ENCODE data around the gene NKAPD1. TPM values are rescaled to one million over a fixed set of nuclear protein-coding genes. Genes with fewer than 3 reads are reported as not detected.

NKAPD1 gene
- total and polyA plus RNA-seq, 10 of the 15 experiments (the other 5 are each of a cell fraction or from before 2014, with no cell fraction given) = 9.6 to 43.3 (median 19.2) TPM

DNA sequence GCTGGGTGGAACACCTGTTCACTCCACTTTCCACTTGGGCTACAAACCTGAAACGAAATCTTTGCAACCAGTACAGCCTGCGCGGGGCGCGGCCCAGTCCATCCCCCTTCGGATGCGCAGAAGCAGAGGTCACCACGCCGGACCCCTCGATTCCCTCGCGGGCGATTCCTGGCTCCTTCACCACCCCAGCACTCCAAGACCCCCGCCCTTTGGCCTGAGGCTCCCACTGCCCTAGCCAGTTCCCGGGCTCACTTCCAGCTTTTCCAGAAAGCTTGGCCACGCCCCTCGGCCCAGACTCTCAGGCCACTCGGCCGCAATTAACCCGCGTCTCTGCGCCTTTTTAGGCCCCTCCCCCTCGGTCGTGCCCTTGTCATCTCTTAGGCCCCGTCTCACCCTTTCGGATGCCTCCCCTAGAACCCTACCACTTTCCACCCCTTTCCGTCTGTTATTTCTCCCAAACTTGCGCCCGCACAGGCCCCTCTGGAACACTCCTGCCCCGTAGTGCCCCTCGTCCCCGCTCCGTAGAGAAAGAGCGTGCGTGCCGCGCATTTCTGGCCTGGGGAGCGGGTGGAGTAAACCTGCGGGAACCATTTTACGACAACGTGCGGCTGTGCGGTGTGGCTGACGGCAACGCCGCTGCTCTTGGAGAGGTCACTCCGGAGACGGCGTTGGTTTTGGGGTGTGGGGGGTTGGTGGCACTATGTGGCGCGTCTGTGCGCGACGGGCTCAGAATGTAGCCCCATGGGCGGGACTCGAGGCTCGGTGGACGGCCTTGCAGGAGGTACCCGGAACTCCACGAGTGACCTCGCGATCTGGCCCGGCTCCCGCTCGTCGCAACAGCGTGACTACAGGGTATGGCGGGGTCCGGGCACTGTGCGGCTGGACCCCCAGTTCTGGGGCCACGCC, 49.1 kb upstream of the NKAPD1 start, which contains the start of gene DLAT (continued):
- TF ChIP-seq RFX5 (IDR thresholded peaks at IDR 0.05; ENCODE audit: low read depth, low read length) (peak; percentile 34; the same call in 1 of the 2 replicates), RBBP5 (conservative IDR thresholded peaks at IDR 0.05) (no peak), SIX5 (IDR thresholded peaks at IDR 0.05; ENCODE audit: low read depth, low read length, severe bottlenecking) (no peak), NRF1 (conservative IDR thresholded peaks at IDR 0.05; ENCODE audit: low read depth, low read length) (peak; percentile 27; the same call in 1 of the 2 replicates), TCF3 (IDR thresholded peaks at IDR 0.05; ENCODE audit: borderline replicate concordance, insufficient read depth, low read depth, low read length) (0 out of 2 replicates have a peak, but pooled peaks have one; percentile 45), EGR1 (IDR thresholded peaks at IDR 0.05; ENCODE audit: borderline replicate concordance in 1 of 2, low read depth in 2 of 2, low read length in 2 of 2) (no peak), YBX1 (IDR thresholded peaks at IDR 0.05) (no peak), PKNOX1 (IDR thresholded peaks at IDR 0.05) (peak; percentile 50), CTCF (IDR thresholded peaks at IDR 0.05 in 2 of 3, conservative IDR thresholded peaks at IDR 0.05 in 1 of 3; ENCODE audit: control insufficient read depth in 2 of 3, extremely low read depth in 1 of 3, insufficient read depth in 1 of 3, low read depth in 3 of 3, low read length in 3 of 3) (no peak), ZZZ3 (IDR thresholded peaks at IDR 0.05; ENCODE audit: control insufficient read depth, insufficient read length, low read depth) (no peak), MEF2A (IDR thresholded peaks at IDR 0.05; ENCODE audit: insufficient read depth, low read depth, low read length) (no peak), JUND (IDR thresholded peaks at IDR 0.05; ENCODE audit: low read depth, low read length) (no peak; the same call in 1 of the 2 replicates), SMAD1 (IDR thresholded peaks at IDR 0.05; ENCODE audit: low read depth, partially characterized antibody) (peak; percentile 49), ZBTB4 (CRISPR knock-in tag; IDR thresholded peaks at IDR 0.05) (no peak), ATF7 (IDR thresholded peaks at IDR 0.05; ENCODE audit: low read depth) (peak; percentile 63), KDM1A (IDR thresholded peaks at IDR 0.05; ENCODE audit: borderline replicate concordance) (no peak), SRF (IDR thresholded peaks at IDR 0.05; ENCODE audit: low read depth in 2 of 2, low read length in 2 of 2) (no peak), TARDBP (IDR thresholded peaks at IDR 0.05; ENCODE audit: borderline replicate concordance) (no peak), NR2C2 (IDR thresholded peaks at IDR 0.05; ENCODE audit: borderline replicate concordance, control insufficient read depth, insufficient read length, low read depth) (no peak), TCF7 (IDR thresholded peaks at IDR 0.05; ENCODE audit: borderline replicate concordance) (no peak), TAF1 (IDR thresholded peaks at IDR 0.05; ENCODE audit: borderline replicate concordance, low read depth, low read length) (peak; percentile 85)
- TF ChIP-seq, protein P1, sequence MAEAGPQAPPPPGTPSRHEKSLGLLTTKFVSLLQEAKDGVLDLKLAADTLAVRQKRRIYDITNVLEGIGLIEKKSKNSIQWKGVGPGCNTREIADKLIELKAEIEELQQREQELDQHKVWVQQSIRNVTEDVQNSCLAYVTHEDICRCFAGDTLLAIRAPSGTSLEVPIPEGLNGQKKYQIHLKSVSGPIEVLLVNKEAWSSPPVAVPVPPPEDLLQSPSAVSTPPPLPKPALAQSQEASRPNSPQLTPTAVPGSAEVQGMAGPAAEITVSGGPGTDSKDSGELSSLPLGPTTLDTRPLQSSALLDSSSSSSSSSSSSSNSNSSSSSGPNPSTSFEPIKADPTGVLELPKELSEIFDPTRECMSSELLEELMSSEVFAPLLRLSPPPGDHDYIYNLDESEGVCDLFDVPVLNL (IDR thresholded peaks at IDR 0.05; ENCODE audit: low read depth, low read length) = no peak

Data from GM12878 (cell line).